Hepatocyte (in vitro differentiated cells): ENCODE results near the gene STARD7.

Source experiments
- EZH2 ChIP-seq: fragments of 200-600 bp; sonication (generic); IDR thresholded peaks from 2 replicates; pipeline ENCODE4 v1.6.1; 2016; ENCODE audit warnings: antibody characterized with exemption, mild to moderate bottlenecking, borderline replicate concordance
- EZH2phosphoT487 ChIP-seq: fragments of 200-600 bp; sonication (generic); IDR thresholded peaks from one replicate; pipeline ENCODE4 v1.6.1; 2018; ENCODE audit warnings: antibody characterized with exemption, mild to moderate bottlenecking, low read depth, moderate library complexity; ENCODE audit not compliant: unreplicated experiment, severe bottlenecking
- TF ChIP-seq, protein P1 (sequence below): fragments of 200-600 bp; sonication (generic); IDR thresholded peaks from 2 replicates; pipeline ENCODE4 v1.5.1; 2016; ENCODE audit warnings: antibody characterized with exemption, mild to moderate bottlenecking; ENCODE audit not compliant: poor library complexity

- TF ChIP-seq, protein P1, sequence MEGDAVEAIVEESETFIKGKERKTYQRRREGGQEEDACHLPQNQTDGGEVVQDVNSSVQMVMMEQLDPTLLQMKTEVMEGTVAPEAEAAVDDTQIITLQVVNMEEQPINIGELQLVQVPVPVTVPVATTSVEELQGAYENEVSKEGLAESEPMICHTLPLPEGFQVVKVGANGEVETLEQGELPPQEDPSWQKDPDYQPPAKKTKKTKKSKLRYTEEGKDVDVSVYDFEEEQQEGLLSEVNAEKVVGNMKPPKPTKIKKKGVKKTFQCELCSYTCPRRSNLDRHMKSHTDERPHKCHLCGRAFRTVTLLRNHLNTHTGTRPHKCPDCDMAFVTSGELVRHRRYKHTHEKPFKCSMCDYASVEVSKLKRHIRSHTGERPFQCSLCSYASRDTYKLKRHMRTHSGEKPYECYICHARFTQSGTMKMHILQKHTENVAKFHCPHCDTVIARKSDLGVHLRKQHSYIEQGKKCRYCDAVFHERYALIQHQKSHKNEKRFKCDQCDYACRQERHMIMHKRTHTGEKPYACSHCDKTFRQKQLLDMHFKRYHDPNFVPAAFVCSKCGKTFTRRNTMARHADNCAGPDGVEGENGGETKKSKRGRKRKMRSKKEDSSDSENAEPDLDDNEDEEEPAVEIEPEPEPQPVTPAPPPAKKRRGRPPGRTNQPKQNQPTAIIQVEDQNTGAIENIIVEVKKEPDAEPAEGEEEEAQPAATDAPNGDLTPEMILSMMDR: no peak
- no peak for TF ChIP-seq EZH2
- no peak for TF ChIP-seq EZH2phosphoT487
Observed at GRCh38 chr2:96240341-96241038, 31.9 kb upstream of the STARD7 start.
